ENCODE results near the gene MAMDC2.

MAMDC2 gene

DNA sequence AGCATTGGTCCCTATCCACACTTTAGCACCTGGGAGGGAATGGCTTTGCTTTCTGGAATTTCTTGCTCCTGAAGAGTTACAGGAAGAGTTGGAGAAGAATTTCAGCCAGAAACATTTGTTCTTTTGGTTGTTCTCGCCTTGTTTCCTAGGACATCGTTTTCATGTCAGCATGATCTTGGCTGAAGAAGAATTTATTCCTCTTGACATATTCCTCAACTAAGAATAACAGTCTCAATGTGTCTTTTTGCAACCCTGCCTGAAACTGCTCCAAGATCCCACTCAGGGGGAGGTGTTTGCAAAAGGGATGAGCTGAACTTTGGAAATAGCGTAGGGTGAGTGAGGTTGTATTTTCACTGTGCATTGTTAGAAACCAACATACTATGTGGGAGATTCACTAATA is 26.1 kb downstream of the MAMDC2 start:
- DNase-seq (ENCODE audit: insufficient read length) (no peak), FAIRE-seq (no peak)
- TF ChIP-seq POLR2A (IDR thresholded peaks at IDR 0.05; ENCODE audit: low read depth, low read length): no peak
- no peak for TF ChIP-seq POLR2AphosphoS5 (IDR thresholded peaks at IDR 0.05; ENCODE audit: low read depth, low read length)
- TF ChIP-seq TAF1 (IDR thresholded peaks at IDR 0.05; ENCODE audit: borderline replicate concordance, low read depth, low read length): no peak

- no peak for FAIRE-seq
- no peak for DNase-seq (ENCODE audit: insufficient read length)
- TF ChIP-seq TAF1 (IDR thresholded peaks at IDR 0.05; ENCODE audit: borderline replicate concordance, low read depth, low read length) (no peak), POLR2AphosphoS5 (IDR thresholded peaks at IDR 0.05; ENCODE audit: low read depth, low read length) (no peak), POLR2A (IDR thresholded peaks at IDR 0.05; ENCODE audit: low read depth, low read length) (no peak)
Observed at GRCh38 chr9:70073193-70073592, 29.5 kb downstream of the MAMDC2 start.

DNA sequence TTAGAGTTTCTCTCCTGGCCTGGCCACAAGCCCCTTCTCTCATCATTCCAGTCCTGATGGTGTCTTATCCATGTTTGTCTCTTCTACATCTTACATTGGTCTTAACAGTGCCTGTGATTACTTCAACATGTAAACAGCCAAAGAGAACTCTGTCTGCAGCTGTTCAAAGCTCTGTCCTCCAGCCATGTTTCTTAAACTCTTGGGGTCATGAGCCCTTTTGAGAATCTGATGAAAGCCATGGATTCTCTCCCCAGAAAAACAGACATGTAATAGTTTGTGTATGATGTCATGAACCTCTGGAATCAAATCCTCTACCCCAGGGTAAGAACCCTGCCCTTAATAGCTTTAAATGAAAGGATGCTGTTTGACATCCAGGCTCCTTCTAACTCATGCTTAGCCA is 30.1 kb downstream of the MAMDC2 start:
- FAIRE-seq (no peak), DNase-seq (ENCODE audit: insufficient read length) (no peak)
- TF ChIP-seq TAF1 (IDR thresholded peaks at IDR 0.05; ENCODE audit: borderline replicate concordance, low read depth, low read length) (no peak), POLR2A (IDR thresholded peaks at IDR 0.05; ENCODE audit: low read depth, low read length) (no peak), POLR2AphosphoS5 (IDR thresholded peaks at IDR 0.05; ENCODE audit: low read depth, low read length) (no peak)

DNA sequence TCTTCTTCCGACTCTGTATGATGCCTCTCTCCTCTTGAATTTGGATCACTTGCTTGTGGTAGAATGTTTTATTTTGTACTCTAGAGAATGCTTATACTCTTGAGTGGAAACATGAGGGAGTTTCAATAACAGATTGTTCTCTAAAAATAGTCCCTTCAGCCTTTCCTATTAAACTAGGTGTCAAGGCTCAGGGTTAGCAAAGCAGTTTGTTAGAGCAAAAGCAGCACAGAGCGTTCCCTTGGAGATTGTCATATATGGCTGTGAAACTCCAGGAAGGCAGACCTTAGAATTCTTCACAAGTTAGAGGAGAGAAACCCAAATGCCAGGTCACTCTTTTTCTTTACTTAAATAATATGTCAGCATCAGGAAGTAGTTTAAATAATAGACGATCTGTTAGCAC is 33.0 kb downstream of the MAMDC2 start:
- no peak for FAIRE-seq
- TF ChIP-seq POLR2A (IDR thresholded peaks at IDR 0.05; ENCODE audit: low read depth, low read length) (no peak), TAF1 (IDR thresholded peaks at IDR 0.05; ENCODE audit: borderline replicate concordance, low read depth, low read length) (no peak), POLR2AphosphoS5 (IDR thresholded peaks at IDR 0.05; ENCODE audit: low read depth, low read length) (no peak)

GRCh38 chr9:70079417-70080037 is 35.9 kb downstream of the MAMDC2 start:
- DNase-seq (ENCODE audit: insufficient read length) (no peak), FAIRE-seq (no peak)
- TF ChIP-seq POLR2AphosphoS5 (IDR thresholded peaks at IDR 0.05; ENCODE audit: low read depth, low read length) (no peak), POLR2A (IDR thresholded peaks at IDR 0.05; ENCODE audit: low read depth, low read length) (no peak), TAF1 (IDR thresholded peaks at IDR 0.05; ENCODE audit: borderline replicate concordance, low read depth, low read length) (no peak)

More for the DNA sequence above, 33.0 kb downstream of the MAMDC2 start:
- DNase-seq (ENCODE audit: insufficient read length): no peak

- TF ChIP-seq TAF1 (IDR thresholded peaks at IDR 0.05; ENCODE audit: borderline replicate concordance, low read depth, low read length) (no peak), POLR2A (IDR thresholded peaks at IDR 0.05; ENCODE audit: low read depth, low read length) (no peak), POLR2AphosphoS5 (IDR thresholded peaks at IDR 0.05; ENCODE audit: low read depth, low read length) (no peak)
- no peak for FAIRE-seq
- DNase-seq (ENCODE audit: insufficient read length): no peak
Observed at GRCh38 chr9:70080481-70081119, 37.0 kb downstream of the MAMDC2 start.

DNA sequence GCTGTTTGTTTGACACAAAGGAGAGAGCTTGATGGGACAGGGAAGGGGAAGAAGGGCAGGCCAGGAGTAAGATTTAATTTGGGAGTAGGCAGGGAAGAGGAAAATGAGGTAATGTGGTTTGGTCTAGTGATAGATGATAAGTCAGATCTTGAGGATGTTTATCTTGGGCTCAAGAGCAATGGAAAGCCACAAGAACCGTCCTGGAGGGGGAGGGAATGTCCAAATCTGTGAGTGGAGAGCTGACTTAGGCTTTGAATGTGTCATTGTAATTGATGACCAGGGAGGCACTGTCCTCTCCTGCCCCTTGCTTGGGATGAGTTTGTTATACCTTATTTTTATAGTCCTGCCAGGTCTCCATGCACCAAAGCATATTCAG is 37.5 kb downstream of the MAMDC2 start:
- TF ChIP-seq POLR2AphosphoS5 (IDR thresholded peaks at IDR 0.05; ENCODE audit: low read depth, low read length) (no peak), TAF1 (IDR thresholded peaks at IDR 0.05; ENCODE audit: borderline replicate concordance, low read depth, low read length) (no peak), POLR2A (IDR thresholded peaks at IDR 0.05; ENCODE audit: low read depth, low read length) (no peak)
- DNase-seq (ENCODE audit: insufficient read length) (no peak), FAIRE-seq (no peak)

GRCh38 chr9:70083429-70083828 is 39.8 kb downstream of the MAMDC2 start:
- DNase-seq (ENCODE audit: insufficient read length): no peak
- no peak for TF ChIP-seq POLR2AphosphoS5 (IDR thresholded peaks at IDR 0.05; ENCODE audit: low read depth, low read length)
- no peak for TF ChIP-seq POLR2A (IDR thresholded peaks at IDR 0.05; ENCODE audit: low read depth, low read length)
- no peak for TF ChIP-seq TAF1 (IDR thresholded peaks at IDR 0.05; ENCODE audit: borderline replicate concordance, low read depth, low read length)
- FAIRE-seq: no peak

DNA sequence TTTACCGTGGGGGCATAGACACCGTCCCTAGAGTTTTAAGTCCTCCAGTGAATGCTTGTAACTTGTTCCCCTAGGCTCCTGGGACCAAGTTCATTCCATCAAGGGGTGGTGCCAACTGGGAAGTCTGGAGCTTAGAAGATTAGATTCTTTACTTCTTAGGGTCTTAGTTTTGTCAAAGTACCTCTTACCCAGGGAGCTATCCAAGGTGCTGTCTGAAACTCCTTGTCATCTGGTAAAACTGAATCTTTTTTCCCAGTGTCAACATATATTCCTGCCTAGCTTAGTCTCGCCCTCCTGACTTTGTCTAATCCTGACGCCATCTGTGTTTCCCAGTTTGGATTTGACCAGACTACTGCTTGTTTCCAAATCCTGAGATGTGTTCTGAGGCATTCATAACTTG is 41.6 kb downstream of the MAMDC2 start:
- DNase-seq (ENCODE audit: insufficient read length) (no peak), FAIRE-seq (no peak)
- TF ChIP-seq POLR2A (IDR thresholded peaks at IDR 0.05; ENCODE audit: low read depth, low read length) (no peak), POLR2AphosphoS5 (IDR thresholded peaks at IDR 0.05; ENCODE audit: low read depth, low read length) (no peak), TAF1 (IDR thresholded peaks at IDR 0.05; ENCODE audit: borderline replicate concordance, low read depth, low read length) (no peak)

DNA sequence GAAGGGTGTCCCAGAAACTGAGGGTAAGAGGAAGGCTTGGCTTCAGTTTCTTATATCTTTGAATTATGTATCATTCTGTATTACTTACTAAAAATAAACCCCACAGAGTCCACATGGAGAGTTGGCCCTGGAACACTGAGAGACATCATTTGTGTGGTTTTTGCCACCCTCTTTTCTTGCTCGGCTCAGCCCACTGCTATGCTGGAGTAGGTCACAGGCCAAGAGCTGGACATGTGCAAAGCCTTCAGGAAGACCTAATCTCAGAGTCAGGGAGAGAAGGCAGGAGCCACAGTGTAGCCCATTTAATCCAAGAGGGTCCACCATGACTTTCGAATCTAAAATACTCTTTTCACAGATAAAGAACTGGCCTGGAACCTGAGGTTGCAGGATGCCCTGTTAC is 47.5 kb downstream of the MAMDC2 start:
- no peak for FAIRE-seq
- DNase-seq (ENCODE audit: insufficient read length): no peak
- TF ChIP-seq TAF1 (IDR thresholded peaks at IDR 0.05; ENCODE audit: borderline replicate concordance, low read depth, low read length) (no peak), POLR2AphosphoS5 (IDR thresholded peaks at IDR 0.05; ENCODE audit: low read depth, low read length) (no peak), POLR2A (IDR thresholded peaks at IDR 0.05; ENCODE audit: low read depth, low read length) (no peak)

DNA sequence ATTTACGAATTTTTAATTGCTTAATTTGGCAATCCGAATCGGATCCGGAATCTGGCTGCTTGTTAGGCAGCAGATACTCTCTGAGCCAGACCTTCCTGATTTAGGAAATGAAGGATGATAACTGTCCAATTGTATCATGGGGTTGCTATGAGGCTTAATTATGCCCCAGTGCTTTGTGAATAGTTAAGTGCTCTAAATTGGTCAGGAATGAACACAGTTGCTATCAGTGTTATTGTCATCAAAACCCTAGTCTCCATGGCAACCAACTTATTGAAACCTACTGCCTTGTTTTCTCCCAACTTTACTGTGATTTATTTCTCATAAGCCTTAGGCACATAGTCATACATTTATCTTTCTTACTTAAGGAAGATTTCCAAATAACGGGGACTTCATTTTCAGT is 47.9 kb downstream of the MAMDC2 start:
- FAIRE-seq: no peak
- TF ChIP-seq TAF1 (IDR thresholded peaks at IDR 0.05; ENCODE audit: borderline replicate concordance, low read depth, low read length): no peak
- TF ChIP-seq POLR2AphosphoS5 (IDR thresholded peaks at IDR 0.05; ENCODE audit: low read depth, low read length): no peak
- TF ChIP-seq POLR2A (IDR thresholded peaks at IDR 0.05; ENCODE audit: low read depth, low read length): no peak
- DNase-seq (ENCODE audit: insufficient read length): no peak

DNA sequence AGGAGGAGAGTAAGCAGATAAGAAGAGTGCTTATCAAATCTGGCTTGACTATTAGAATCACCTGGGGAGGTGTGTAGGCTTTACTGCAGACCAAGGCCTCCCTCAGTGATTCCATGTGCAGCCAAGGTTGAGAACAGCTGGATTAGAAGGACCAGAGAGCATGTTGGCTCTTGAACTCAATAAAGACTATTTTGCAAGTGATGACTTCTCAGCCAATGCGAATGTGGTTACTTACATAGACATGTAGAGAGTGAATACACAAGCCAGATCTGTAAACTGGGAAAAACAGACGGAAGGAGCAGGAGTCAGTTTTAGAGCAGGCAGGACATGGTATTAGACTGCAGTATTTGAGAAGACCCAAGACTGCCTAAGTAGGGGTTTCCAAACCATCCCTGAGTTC is 48.5 kb downstream of the MAMDC2 start:
- no peak for TF ChIP-seq POLR2AphosphoS5 (IDR thresholded peaks at IDR 0.05; ENCODE audit: low read depth, low read length)
- TF ChIP-seq TAF1 (IDR thresholded peaks at IDR 0.05; ENCODE audit: borderline replicate concordance, low read depth, low read length): no peak
- no peak for TF ChIP-seq POLR2A (IDR thresholded peaks at IDR 0.05; ENCODE audit: low read depth, low read length)
- FAIRE-seq (no peak), DNase-seq (ENCODE audit: insufficient read length) (no peak)

All from GM12892 (cell line).